Panc1 (cell line): ENCODE measurements around the gene IRAK4.

Source experiments
- POLR2AphosphoS5 ChIP-seq: IDR thresholded peaks from 2 replicates; pipeline ENCODE4 v1.6.1; 2012; ENCODE audit warnings: mild to moderate bottlenecking, low read depth, low read length, moderate library complexity
- SIN3A ChIP-seq: IDR thresholded peaks from 2 replicates; pipeline ENCODE4 v1.6.1; 2012; ENCODE audit warnings: low read depth, mild to moderate bottlenecking, low read length, moderate library complexity, borderline replicate concordance; ENCODE audit not compliant: insufficient read depth
- TCF7L2 ChIP-seq: IDR thresholded peaks from 2 replicates; pipeline ENCODE4 v1.6.1; 2011; ENCODE audit warnings: mild to moderate bottlenecking, low read depth, low read length, inconsistent platforms
- TF ChIP-seq, protein P1 (sequence below): fragments of 450-650 bp; IDR thresholded peaks from 2 replicates; pipeline ENCODE4 v1.5.1; 2017; ENCODE audit warnings: mild to moderate bottlenecking
- TF ChIP-seq, protein P2 (sequence below), 2 experiments: IDR thresholded peaks; 2 replicates each; pipeline ENCODE4 v1.6.1; 2011 to 2012; ENCODE audit warnings: low read depth in 2 of 2, control low read depth in 1 of 2, low read length in 1 of 2, mild to moderate bottlenecking in 1 of 2, moderate library complexity in 1 of 2; ENCODE audit not compliant: insufficient read depth in 1 of 2

DNA sequence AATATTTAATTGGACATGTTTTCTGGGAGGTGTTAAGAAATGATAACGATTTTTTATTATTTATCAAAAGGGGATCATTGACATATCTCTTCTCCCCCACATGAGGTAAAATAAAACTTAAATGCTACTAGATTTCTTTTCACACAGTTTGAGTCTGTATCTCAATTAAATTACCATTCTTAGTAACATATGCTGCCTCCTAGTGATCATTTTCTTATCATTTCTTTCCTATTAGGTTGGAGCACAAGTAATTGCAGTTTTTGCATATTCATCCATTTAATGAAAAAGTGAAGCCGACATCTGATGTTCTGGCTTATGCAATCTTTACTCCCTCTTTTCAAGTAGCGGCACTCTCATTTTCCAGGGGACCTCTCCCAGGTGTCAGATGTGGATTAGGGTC is 25.1 kb upstream of the IRAK4 start:
- TF ChIP-seq POLR2AphosphoS5 (no peak), SIN3A (no peak), TCF7L2 (no peak)
- TF ChIP-seq, protein P1, sequence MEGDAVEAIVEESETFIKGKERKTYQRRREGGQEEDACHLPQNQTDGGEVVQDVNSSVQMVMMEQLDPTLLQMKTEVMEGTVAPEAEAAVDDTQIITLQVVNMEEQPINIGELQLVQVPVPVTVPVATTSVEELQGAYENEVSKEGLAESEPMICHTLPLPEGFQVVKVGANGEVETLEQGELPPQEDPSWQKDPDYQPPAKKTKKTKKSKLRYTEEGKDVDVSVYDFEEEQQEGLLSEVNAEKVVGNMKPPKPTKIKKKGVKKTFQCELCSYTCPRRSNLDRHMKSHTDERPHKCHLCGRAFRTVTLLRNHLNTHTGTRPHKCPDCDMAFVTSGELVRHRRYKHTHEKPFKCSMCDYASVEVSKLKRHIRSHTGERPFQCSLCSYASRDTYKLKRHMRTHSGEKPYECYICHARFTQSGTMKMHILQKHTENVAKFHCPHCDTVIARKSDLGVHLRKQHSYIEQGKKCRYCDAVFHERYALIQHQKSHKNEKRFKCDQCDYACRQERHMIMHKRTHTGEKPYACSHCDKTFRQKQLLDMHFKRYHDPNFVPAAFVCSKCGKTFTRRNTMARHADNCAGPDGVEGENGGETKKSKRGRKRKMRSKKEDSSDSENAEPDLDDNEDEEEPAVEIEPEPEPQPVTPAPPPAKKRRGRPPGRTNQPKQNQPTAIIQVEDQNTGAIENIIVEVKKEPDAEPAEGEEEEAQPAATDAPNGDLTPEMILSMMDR = peak; percentile 21; the same call in 1 of the 2 replicates
- TF ChIP-seq, protein P2, sequence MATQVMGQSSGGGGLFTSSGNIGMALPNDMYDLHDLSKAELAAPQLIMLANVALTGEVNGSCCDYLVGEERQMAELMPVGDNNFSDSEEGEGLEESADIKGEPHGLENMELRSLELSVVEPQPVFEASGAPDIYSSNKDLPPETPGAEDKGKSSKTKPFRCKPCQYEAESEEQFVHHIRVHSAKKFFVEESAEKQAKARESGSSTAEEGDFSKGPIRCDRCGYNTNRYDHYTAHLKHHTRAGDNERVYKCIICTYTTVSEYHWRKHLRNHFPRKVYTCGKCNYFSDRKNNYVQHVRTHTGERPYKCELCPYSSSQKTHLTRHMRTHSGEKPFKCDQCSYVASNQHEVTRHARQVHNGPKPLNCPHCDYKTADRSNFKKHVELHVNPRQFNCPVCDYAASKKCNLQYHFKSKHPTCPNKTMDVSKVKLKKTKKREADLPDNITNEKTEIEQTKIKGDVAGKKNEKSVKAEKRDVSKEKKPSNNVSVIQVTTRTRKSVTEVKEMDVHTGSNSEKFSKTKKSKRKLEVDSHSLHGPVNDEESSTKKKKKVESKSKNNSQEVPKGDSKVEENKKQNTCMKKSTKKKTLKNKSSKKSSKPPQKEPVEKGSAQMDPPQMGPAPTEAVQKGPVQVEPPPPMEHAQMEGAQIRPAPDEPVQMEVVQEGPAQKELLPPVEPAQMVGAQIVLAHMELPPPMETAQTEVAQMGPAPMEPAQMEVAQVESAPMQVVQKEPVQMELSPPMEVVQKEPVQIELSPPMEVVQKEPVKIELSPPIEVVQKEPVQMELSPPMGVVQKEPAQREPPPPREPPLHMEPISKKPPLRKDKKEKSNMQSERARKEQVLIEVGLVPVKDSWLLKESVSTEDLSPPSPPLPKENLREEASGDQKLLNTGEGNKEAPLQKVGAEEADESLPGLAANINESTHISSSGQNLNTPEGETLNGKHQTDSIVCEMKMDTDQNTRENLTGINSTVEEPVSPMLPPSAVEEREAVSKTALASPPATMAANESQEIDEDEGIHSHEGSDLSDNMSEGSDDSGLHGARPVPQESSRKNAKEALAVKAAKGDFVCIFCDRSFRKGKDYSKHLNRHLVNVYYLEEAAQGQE (IDR thresholded peaks at IDR 0.05; ENCODE audit: insufficient read depth in 1 of 2, low read depth in 2 of 2, low read length in 1 of 2) = no peak
